ENCODE data around the gene PKNOX2. TPM values are rescaled to one million over a fixed set of nuclear protein-coding genes. Genes with fewer than 3 reads are reported as not detected.

Gene PKNOX2
- polyA plus RNA-seq, 2 of the 4 experiments (the other 2 are of a cell fraction) = not detected

DNA sequence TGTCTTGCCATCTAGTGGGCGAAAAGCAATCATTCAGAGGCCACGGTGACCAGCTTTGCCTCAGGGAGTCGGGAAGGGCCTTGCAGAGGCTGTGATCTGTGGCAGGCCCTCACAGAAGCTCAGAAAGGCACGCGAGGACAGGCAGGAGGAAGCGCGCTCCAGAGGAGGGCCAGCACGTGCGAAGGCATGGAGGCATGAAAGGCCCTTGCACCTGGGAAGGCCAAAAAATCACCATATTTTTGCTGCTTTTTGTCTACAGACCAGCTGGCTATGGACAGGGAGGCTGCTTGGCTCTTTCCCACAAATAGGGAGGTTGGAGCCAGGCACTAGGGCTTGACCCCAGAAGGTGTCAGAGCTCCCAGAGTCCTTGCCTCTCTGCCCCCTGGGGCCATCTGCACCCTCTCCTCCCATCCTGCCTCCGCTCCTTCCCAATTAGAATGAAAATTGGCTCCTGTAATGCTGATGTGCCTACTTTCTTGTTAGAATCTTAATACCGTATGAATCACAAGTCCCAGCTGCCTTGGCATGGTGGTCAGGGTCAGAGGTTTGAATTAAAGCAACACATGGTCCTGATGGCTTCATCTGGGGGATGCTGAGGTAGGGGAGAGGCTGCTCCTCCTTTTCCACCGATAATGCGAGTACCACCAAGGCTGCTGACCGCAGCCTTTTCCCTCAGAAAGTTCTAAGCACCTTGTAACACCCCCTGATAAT is 262.4 kb downstream of the PKNOX2 start:
- CTCF ChIA-PET = interaction anchor here (0.6 to 1.1 kb wide), 4 partner anchors 9 to 22 kb away, joined by 3 to 4 read pairs (median 4); no protein-coding TSS in a partner anchor
- Histone ChIP-seq H3K4me3 (no peak overlapping the region), H3K4me2 (no peak overlapping the region), H3K4me1 (no peaks in the 10 kb centered on the region), H3K27ac (no peak overlapping the region), H3K9me3 (no peaks in the 10 kb centered on the region)
- TF ChIP-seq KDM1A (IDR thresholded peaks at IDR 0.05; ENCODE audit: low read depth) (no peak), RAD21 (conservative IDR thresholded peaks at IDR 0.05 in 1 of 2, IDR thresholded peaks at IDR 0.05 in 1 of 2) (no peak), HOXB5 (CRISPR knock-in tag; IDR thresholded peaks at IDR 0.05) (no peak), FOSL2 (IDR thresholded peaks at IDR 0.05) (no peak), FOSL2 (CRISPR knock-in tag; IDR thresholded peaks at IDR 0.05) (no peak), RNF2 (IDR thresholded peaks at IDR 0.05; ENCODE audit: borderline replicate concordance, low read depth) (no peak), JUN (IDR thresholded peaks at IDR 0.05) (no peak), JUNB (IDR thresholded peaks at IDR 0.05) (no peak), NR3C1 (IDR thresholded peaks at IDR 0.05) (no peak), ESRRA (IDR thresholded peaks at IDR 0.05; ENCODE audit: borderline replicate concordance, low read length) (no peak)
- DNase-seq (ENCODE audit: low read depth in 1 of 2, low spot score in 1 of 2) (no peak), FAIRE-seq (no peak), ATAC-seq (no peak)
- WGBS (ENCODE audit: missing lambda C conversion rate) = 50% methylated on average over 13 of the region's 14 CpGs
- POLR2A ChIA-PET = no interaction called here

DNA sequence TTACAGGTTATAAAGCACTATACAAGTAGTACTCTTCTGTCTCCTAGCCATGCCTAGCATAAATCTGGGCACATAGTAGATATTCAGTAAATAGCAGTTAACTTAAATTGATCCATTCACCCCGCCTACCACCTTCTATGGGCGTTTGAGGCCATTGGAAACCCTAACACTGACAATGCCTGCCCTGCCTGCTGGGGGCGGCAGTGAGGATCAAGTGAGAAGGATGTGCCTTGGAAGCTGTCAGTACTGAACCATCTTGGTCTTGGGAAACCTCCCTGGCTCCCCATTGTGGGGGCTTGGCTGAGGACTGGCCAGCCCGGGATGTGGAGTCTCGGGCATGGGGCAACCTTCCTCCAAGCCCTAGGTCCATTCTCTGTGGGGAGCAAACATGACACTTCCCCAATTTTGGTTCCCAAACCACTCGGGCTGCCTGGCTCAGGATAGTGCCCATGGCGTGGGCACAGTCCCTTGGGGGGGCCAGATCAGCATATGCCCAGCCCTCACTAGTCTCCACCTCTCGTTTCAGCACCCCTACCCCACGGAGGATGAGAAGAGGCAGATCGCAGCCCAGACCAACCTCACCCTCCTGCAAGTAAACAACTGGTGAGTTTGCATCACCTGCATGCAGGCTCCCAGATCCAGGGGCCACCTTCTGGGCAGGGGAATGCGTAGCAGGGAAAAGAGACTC is 264.1 kb downstream of the PKNOX2 start:
- H3K4me3 ChIP-seq = no peak overlapping the region
- no peaks in the 10 kb centered on the region for H3K4me1 ChIP-seq
- CTCF ChIA-PET = interaction anchor here (0.6 to 2.2 kb wide), 10 partner anchors 10 to 516 kb away, joined by 3 to 8 read pairs (median 4); no protein-coding TSS in a partner anchor
- WGBS (ENCODE audit: missing lambda C conversion rate) = 2% methylated on average over 4 of the region's 11 CpGs
- POLR2A ChIA-PET = no interaction called here
- no peaks in the 10 kb centered on the region for H3K9me3 ChIP-seq
- no peak overlapping the region for H3K27ac ChIP-seq
- FAIRE-seq = no peak
- ATAC-seq = peak in 1 of 2 experiments; percentile 31; a peak in 2 of 6 replicates
- no peak for DNase-seq (ENCODE audit: low read depth in 1 of 2, low spot score in 1 of 2)
- TF ChIP-seq HEYL (CRISPR knock-in tag; IDR thresholded peaks at IDR 0.05) (no peak), CEBPB (IDR thresholded peaks at IDR 0.05) (no peak), CTCF (IDR thresholded peaks at IDR 0.05) (no peak), SMC3 (IDR thresholded peaks at IDR 0.05) (no peak), USF2 (IDR thresholded peaks at IDR 0.05) (no peak), GATA3 (IDR thresholded peaks at IDR 0.05; ENCODE audit: borderline replicate concordance) (no peak), CBX8 (IDR thresholded peaks at IDR 0.05) (no peak), HOXB5 (CRISPR knock-in tag; IDR thresholded peaks at IDR 0.05) (no peak), ATOH8 (CRISPR knock-in tag; IDR thresholded peaks at IDR 0.05; ENCODE audit: low read depth) (no peak), EP300 (IDR thresholded peaks at IDR 0.05) (no peak), JUN (IDR thresholded peaks at IDR 0.05) (no peak), RNF2 (IDR thresholded peaks at IDR 0.05; ENCODE audit: borderline replicate concordance, low read depth) (no peak), CHD2 (IDR thresholded peaks at IDR 0.05; ENCODE audit: low read length, partially characterized antibody) (no peak), NR3C1 (IDR thresholded peaks at IDR 0.05) (no peak), MYC (IDR thresholded peaks at IDR 0.05; ENCODE audit: borderline replicate concordance, low read length) (no peak), POLR2AphosphoS2 (conservative IDR thresholded peaks at IDR 0.05; ENCODE audit: low read length) (no peak)
- TF ChIP-seq, protein P1, sequence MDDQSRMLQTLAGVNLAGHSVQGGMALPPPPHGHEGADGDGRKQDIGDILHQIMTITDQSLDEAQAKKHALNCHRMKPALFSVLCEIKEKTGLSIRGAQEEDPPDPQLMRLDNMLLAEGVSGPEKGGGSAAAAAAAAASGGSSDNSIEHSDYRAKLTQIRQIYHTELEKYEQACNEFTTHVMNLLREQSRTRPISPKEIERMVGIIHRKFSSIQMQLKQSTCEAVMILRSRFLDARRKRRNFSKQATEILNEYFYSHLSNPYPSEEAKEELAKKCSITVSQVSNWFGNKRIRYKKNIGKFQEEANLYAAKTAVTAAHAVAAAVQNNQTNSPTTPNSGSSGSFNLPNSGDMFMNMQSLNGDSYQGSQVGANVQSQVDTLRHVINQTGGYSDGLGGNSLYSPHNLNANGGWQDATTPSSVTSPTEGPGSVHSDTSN (IDR thresholded peaks at IDR 0.05) = no peak
- TF ChIP-seq, protein P2, sequence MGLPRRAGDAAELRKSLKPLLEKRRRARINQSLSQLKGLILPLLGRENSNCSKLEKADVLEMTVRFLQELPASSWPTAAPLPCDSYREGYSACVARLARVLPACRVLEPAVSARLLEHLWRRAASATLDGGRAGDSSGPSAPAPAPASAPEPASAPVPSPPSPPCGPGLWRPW (IDR thresholded peaks at IDR 0.05) = no peak
- peak overlapping the region; percentile 25; the same call in 2 of the 3 replicates for H3K4me2 ChIP-seq

All from A549 (cell line).